Fibroblast of pulmonary artery (primary cell): ENCODE results near the gene RC3H2.
"Not testable (repeated sequence)": the region's sequence is repeated elsewhere in the genome, so short reads cannot be mapped to it uniquely, and the experiment has no call there.

ENCODE experiments used
- DNase-seq: peaks from one replicate; pipeline ENCODE4 v3.0.0-alpha.2; 2010; ENCODE audit warnings: low read depth
- H3K4me3 ChIP-seq: replicated peaks from 2 replicates; pipeline ENCODE4 v1.5.1; 2011; ENCODE audit warnings: low read depth, mild to moderate bottlenecking, control low read depth, low read length, moderate library complexity
- TF ChIP-seq, protein P1 (sequence below): IDR thresholded peaks from 2 replicates; pipeline ENCODE4 v1.5.1; 2011; ENCODE audit warnings: mild to moderate bottlenecking, control low read depth, low read length, inconsistent platforms; ENCODE audit errors: missing control alignments

Gene RC3H2

DNA sequence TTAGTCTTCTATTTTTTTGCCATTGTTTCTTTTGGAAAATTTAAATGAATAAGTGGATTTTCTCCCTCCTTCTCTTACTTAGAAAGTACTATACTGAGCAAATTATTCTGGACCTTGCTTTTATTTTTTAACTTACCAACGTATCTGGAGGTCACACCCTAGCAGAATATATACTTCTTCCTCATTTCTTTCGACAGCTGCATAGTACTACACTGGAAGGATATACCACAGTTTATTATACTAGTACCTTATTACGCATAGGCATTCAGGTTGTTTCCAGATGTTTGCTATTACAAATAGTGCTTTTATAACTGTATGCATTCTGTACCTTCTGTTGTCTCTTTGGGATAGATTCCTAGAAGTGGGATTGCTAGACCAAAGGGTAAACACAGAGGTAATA, 16.7 kb downstream of the RC3H2 start:
- TF ChIP-seq, protein P1, sequence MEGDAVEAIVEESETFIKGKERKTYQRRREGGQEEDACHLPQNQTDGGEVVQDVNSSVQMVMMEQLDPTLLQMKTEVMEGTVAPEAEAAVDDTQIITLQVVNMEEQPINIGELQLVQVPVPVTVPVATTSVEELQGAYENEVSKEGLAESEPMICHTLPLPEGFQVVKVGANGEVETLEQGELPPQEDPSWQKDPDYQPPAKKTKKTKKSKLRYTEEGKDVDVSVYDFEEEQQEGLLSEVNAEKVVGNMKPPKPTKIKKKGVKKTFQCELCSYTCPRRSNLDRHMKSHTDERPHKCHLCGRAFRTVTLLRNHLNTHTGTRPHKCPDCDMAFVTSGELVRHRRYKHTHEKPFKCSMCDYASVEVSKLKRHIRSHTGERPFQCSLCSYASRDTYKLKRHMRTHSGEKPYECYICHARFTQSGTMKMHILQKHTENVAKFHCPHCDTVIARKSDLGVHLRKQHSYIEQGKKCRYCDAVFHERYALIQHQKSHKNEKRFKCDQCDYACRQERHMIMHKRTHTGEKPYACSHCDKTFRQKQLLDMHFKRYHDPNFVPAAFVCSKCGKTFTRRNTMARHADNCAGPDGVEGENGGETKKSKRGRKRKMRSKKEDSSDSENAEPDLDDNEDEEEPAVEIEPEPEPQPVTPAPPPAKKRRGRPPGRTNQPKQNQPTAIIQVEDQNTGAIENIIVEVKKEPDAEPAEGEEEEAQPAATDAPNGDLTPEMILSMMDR, result no peak
- no peak for DNase-seq
- no peak overlapping the region for H3K4me3 ChIP-seq

DNA sequence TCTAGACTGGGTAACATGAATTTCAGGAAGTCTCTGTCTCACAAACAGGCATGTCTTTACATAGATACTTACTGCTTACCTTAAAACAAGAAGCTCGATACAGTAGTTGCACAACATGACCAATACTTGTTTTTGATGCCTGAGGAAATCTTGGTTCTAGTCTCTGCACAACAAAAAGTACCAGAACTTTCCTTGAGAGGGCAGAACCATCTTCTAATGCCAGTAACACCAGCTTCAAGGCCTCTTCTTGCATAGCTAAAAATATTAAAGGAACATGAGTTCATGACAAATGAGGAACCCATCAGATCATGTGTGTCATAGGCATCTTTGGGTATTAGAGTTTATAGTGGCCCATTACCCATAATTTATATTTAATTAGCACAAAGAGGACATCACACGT, 22.0 kb downstream of the RC3H2 start:
- TF ChIP-seq, protein P1, result no peak
- H3K4me3 ChIP-seq, result no peak overlapping the region
- no peak for DNase-seq

DNA sequence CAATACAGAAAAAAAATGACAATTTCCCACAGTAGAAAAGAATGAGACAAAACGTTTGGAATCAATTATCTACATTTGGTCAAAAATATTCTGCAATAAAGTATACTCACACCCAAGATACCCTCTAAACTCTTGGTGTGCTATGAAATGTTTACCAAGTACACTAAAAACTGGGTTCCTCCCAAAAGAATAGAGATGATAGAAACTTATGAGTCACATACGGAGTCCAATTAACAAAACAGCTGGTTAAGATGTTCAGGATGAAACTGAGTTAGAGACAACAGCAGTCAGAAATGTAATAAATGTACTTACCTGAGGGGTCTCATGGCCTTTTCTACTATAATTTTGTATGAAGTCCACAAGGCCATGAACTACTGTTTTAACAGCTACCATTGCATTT, 25.7 kb downstream of the RC3H2 start:
- DNase-seq, result no peak
- no peak overlapping the region for H3K4me3 ChIP-seq
- TF ChIP-seq, protein P1, result no peak

DNA sequence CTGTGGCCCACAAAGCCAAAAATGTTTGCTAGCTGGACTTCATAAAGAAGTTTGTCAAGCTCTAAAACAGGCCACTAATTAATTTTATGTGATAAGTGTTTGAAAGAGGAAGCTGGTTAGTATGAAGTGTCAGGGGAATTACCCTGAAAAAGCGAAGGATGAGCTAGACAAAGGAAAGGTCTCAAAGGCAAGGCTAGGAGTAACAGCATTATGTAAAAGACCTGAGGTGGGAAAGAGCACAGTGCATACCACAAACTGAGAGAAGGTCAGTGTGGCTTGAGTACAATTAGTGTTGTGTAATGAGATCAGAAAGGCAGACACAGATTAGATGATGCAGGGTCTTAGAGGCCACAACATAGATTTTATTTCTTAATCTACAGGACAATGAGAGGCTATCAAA, 29.6 kb downstream of the RC3H2 start:
- H3K4me3 ChIP-seq, result no peak overlapping the region
- DNase-seq, result no peak
- TF ChIP-seq, protein P1, result no peak

DNA sequence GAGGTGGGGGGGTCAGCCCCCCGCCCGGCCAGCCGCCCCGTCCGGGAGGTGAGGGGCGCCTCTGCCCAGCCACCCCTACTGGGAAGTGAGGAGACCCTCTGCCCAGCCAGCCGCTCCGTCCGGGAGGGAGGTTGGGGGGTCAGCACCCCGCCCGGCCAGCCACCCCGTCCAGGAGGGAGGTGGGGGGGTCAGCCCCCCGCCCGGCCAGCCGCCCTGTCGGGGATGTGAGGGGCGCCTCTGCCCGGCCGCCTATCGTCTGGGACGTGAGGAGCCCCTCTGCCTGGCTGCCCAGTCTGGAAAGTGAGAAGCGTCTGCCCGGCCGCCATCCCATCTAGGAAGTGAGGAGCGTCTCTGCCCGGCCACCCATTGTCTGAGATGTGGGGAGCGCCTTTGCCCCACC, 37.9 kb downstream of the RC3H2 start:
- H3K4me3 ChIP-seq, DNase-seq: not testable (repeated sequence)

DNA sequence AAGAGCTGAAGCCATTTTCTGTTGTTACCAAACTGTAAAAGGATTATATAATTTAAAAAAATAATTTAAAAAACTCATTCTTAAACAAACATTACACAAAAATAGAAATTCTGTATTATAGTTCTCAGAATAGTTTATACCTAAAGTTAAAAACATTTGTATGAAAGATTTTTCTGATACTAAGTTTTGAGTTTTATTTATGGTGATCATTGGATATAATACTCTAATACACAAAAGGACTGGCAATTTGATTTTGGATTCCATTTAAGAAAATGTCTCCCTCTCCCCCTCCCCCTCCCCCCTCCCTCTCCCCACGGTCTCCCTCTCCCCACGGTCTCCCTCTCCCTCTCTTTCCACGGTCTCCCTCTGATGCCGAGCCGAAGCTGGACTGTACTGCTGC, 39.1 kb downstream of the RC3H2 start:
- H3K4me3 ChIP-seq, result no peak overlapping the region
- DNase-seq, result no peak
- TF ChIP-seq, protein P1, result no peak

DNA sequence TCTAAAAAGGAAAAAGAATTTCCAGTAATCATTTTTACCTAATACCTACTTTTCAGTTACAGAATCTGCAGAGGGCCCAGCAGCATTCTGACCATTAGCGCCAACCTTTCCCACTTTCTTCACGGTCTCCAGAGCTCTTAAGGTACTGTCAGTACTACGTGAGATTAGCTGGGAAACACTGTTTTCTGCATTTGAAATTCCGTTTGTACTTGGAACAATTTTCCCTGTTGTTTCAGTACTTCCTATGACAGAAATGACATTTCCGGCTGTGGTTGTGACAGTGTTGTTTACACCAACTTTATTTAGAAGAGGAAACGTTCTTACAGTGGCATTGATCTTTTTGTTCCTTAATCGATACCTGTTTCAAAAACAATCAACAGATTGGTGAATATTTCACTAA, 39.9 kb downstream of the RC3H2 start:
- no peak overlapping the region for H3K4me3 ChIP-seq

More for the DNA sequence above, 39.9 kb downstream of the RC3H2 start:
- no peak for DNase-seq
- TF ChIP-seq, protein P1, result no peak
